Measurements from ENCODE around the gene SETD2. TPM values are rescaled to one million over a fixed set of nuclear protein-coding genes. Genes with fewer than 3 reads are reported as not detected.
A peak's percentile ranks its signal among the peaks of the same experiment; 100 is the strongest.
"Not testable (repeated sequence)": the region's sequence is repeated elsewhere in the genome, so short reads cannot be mapped to it uniquely, and the experiment has no call there.

SETD2 gene
- 78.8 TPM for total RNA-seq

DNA sequence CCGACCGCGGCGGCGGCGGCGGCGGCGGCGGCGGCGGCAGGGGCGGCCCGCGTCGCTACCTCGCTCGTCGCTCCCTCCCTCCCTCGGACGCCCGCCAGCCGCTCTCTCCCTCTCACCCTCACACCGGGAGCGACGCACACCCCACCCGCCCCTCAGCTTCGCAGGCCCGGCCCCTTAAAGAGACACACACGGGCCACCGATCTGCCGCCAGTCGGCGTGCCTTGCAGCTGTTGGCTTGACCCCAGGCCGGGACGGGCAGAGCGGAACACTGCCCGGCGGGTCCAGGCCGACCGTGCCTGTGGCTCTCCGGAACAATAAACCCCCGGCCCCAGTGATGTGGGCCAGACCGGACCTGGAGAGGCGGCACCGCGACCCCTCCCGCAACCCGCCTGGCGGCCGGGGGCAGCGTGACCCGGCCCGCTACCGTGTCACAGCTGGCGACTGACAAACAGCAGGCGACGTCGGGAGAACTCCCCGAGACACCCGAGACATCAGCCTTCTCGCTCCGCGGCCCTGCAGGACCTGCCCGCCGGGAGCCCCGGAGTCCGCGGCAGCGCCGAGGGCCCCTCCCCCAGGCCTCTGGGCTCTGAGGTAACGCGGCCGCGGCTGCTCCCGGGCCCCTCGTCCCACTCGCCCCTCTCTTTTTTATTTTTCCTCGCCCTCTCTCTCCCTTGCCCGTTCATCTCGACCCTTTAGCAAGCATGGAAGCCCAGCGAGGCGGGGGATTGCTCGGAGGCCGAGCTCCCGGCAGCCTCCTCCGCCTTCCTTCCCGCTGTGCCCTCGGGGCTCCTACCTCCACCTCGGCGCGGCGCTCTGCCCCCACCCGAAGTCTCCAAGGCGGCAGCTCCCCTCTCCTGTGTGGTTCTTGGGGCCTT lies at the start of gene SETD2:
Gene SETD2, minus strand, starts transcription at position 107 of the 875 bp plus-strand sequence. CDS start 189 bp downstream, outside the sequence.
- peak; percentile 91 for DNase-seq

- DNase-seq = no peak
Measured at GRCh38 chr3:47210863-47211405, 47.0 kb upstream of the SETD2 start.

GRCh38 chr3:47206022-47206421 lies 42.1 kb upstream of the SETD2 start:
- not testable (repeated sequence) for DNase-seq

- no peak for DNase-seq
Measured at GRCh38 chr3:47204875-47205274, 41.0 kb upstream of the SETD2 start.

DNA sequence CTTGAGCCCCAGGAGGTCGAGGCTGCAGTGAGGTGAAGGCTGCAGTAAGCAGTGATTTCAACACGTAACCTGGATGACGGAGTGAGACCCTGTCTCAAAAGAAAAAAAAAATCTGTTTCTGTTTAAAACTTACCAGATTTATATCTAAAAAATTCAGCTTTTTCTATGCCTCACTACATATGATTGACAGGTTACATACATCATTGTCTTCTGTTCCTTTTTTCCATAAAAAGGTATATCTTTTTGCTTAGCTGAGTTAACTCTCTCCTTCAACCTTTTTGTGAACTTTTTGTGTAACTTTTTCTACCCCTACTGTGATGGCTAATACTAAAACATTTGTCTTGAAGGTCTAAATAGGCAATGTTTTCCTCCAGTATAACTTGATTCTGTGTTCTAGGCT lies 38.6 kb upstream of the SETD2 start:
- no peak for DNase-seq

- no peak for DNase-seq
Measured at GRCh38 chr3:47197287-47197686, 33.4 kb upstream of the SETD2 start.

DNA sequence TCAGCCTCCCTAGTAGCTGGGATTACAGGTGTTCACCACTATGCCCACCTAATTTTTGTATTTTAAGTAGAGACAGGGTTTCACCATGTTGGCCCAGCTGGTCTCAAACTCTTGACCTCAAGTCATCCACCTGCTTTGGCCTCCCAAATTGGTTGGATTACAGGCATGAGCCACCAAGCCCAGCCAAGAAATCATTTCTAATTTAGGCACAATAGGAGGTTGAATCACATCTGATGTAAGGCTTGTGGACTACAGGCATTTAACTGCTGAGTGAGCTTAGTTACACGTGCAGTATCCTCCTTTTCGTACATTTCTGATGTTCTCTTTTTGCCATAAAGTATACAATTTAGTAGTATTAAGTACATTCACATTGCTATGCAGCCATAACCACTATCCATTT lies 31.1 kb upstream of the SETD2 start:
- no peak for DNase-seq

- no peak for DNase-seq
Measured at GRCh38 chr3:47193871-47194859, 30.3 kb upstream of the SETD2 start.

GRCh38 chr3:47186285-47186684 lies 22.4 kb upstream of the SETD2 start:
- DNase-seq = no peak

- not testable (repeated sequence) for DNase-seq
Measured at GRCh38 chr3:47181685-47182084, 17.8 kb upstream of the SETD2 start.

- DNase-seq = not testable (repeated sequence)
Measured at GRCh38 chr3:47180011-47180410, 16.1 kb upstream of the SETD2 start.

GRCh38 chr3:47176582-47176981 lies 12.7 kb upstream of the SETD2 start:
- DNase-seq = no peak

DNA sequence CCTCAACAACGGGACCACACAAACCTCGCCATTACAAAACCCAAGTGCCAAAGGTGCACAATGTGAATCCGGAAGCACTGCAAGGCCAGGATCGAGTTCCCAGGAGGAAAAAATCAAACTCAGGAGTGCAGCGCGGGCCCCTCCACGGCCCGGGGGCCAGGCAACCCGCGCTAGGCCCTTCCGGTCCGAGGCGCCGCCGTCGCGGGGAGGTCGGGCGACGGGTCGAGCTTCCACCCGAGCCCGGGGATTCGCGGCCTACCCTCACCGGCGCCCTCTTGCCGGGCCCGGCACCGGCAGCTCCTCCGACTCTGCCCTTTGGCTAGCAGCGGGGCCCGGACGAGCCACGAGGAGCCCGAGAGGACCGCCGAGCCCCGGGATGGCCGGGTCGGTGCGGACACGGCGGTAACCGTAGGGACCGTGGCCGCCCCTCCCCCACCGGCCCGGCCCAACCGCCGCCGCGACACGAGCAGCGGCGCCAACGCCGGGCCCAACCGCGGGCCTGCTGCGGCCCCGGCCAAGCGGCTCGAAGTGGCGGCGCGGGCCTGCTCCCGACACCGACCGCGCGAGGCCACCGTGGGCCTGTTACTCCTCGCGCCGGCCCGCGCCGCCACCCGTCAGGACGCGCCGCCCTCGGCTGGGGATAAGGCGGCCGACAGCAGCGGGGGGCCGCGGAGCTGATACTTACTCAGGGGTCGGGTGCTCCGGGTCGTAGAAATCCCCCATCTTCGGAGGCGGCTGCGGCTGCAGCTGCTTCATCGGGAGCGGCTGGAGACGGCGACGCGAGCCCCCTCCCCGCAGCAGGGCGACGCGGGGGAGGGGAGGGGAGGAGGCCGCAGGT lies 525 bp downstream of the SETD2 start:
- DNase-seq = peak; percentile 12

DNA sequence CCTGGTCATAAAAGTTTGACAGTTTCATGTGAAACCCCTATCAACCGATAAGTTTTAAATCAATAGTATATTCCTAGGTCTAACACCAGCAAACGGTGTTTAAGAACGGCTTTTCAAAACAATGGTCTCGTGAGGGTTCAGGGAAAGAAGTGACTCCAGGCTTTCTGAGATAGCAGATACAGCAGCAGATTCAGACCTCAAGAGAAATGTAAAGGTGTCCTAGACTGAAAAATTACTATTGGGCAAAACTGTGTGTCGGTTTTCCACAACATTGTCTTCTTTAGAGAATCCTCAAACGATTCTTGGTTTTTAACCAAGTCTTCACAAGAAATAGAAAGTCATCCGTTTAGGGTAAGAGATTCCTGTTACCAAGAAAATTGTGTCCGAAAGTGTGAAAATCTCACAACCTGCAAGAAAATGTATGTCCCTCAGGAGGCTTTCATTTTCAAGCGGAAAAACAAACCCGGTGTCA lies 1.2 kb downstream of the SETD2 start:
- DNase-seq = no peak

DNA sequence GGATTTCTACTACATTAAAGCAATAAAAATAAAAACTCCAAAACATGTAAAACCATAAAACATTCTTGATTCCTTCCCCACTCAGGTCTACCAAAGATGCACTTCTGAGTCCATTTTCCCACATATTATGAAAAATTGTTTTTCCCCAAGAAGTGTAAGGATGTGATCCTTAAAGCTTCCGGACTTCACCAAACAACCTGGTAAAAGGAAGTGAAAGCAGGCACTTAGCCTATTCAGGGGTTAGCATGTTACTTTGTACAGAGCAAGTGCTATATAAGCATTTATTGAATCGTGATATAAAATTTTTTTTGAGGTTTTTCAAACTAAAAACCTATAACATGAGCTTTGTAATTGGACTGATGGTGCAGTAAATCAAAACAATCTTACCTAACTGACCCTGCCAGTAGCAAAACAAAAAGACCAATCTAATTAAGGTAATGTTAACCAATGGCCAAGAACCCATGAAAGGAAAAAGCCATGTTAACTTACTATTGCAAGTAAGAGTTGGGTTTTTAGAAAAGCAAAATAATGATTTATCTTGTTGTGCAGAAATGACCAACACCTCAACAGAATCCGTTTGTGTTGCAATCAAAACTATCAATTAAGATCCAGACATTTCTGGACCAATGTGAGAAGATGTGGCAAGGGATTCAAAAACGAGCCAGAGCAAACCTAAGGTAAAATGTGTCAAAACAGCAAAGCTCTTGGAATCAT lies 1.8 kb downstream of the SETD2 start:
- no peak for DNase-seq

DNA sequence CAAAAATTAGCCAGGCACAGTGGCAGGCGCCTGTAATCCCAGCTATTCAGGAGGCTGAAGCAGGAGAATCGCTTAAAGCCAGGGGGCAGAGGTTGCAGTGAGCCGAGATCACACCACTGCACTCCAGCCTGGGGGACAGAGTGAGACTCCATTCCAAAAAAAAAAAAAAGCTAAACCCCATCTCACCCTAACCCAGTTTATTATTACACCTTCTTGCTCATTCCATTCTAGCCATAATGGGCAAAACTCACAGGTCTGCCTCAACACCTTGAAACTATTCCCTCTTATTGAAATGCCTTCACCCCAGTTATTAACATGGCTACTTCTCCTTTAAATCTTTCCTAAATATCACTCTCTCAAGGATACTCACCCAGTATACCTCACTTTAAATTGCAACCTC lies 4.1 kb downstream of the SETD2 start:
- DNase-seq = no peak

DNA sequence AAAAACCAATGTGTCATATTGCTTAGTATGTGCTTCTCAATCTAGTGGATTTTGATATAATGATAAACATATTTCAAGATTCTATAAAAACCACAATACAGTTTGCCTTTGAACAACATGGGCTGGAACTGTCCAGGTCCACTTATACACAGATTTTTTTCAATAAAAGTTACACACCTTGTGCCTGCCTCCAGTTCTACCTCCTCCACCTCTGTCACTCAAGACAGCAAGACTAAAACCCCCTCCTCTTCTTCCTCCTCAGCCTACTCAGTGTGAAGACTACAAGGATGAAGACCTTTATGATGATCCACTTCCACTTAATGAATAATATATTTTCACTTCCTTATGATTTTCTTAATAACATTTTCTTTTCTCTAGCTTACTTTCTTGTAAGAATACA lies 5.7 kb downstream of the SETD2 start:
- DNase-seq = no peak

- DNase-seq = no peak
Measured at GRCh38 chr3:47156396-47156795, 7.5 kb downstream of the SETD2 start.

DNA sequence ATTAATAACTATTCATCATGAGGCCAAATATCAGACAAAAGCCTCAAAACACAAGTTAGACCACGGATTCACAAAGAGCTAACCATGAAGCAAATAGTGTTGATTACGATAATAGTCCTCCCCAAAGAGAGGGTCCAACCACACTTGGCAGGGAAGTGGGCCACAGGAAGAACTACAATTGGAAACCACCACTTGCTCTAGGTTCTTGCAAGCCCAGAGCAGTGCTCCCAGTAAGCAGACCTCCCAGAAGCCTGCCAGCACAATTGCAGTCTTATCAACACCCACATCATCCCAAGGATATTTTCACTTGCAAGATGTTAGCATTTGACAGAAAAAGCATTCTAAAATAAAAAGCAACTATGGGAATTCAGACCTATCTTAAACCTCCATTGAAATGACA lies 11.3 kb downstream of the SETD2 start:
- DNase-seq = no peak

- DNase-seq = no peak
Measured at GRCh38 chr3:47151836-47152235, 12.1 kb downstream of the SETD2 start.

DNA sequence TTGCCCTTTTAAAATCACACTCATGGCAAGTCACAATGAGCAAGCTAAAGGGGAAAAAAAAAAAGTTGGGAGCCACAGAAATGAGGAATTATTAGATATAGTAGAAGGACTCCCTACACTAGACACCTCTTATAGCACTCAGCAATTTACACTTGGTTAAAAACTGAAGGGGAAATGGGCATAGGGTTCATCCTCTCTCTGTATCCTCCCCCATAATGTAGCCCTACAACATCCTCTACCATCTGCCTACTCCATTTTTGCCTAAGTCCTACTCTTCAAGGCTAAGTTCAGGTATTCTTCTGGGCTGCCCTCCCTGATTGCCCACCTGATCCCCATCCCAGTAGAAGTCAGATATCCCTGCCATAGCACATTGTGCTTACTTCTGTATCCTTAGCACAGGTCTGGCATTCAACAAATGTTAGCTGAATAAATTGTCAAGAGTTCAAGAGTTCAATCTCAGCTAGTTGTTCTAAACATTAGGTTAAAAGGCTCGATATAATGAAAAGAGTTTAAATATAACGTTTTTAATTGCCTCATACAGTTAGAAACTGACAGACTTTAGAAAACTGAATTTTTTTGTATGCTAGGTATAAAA lies 14.5 kb downstream of the SETD2 start:
- no peak for DNase-seq

Measured in occipital lobe (tissue), 2 donors.